Activated T-cell treated with anti-CD3 and anti-CD28 coated beads for 24 hours (primary cell): ENCODE measurements around the gene ARHGAP4.

Experiments used
- DNase-seq: peaks from one replicate; pipeline ENCODE4 v3.0.0-alpha.2; 2020; ENCODE audit warnings: low read depth

ARHGAP4 gene

GRCh38 chrX:153963546-153963945 is 37.5 kb upstream of the ARHGAP4 start:
- DNase-seq, result no peak

- DNase-seq, result no peak
Observed at GRCh38 chrX:153961292-153961691, 35.2 kb upstream of the ARHGAP4 start.

- no peak for DNase-seq
Observed at GRCh38 chrX:153960786-153961185, 34.7 kb upstream of the ARHGAP4 start.

- no peak for DNase-seq
Observed at GRCh38 chrX:153960077-153960476, 34.0 kb upstream of the ARHGAP4 start.

- no peak for DNase-seq
Observed at GRCh38 chrX:153959649-153960048, 33.6 kb upstream of the ARHGAP4 start.

GRCh38 chrX:153958605-153959004 is 32.5 kb upstream of the ARHGAP4 start:
- no peak for DNase-seq

- no peak for DNase-seq
Observed at GRCh38 chrX:153957224-153957623, 31.2 kb upstream of the ARHGAP4 start.

GRCh38 chrX:153956044-153956907 is 30.2 kb upstream of the ARHGAP4 start:
- no peak for DNase-seq

- no peak for DNase-seq
Observed at GRCh38 chrX:153955228-153955732, 29.2 kb upstream of the ARHGAP4 start.

GRCh38 chrX:153954558-153955227 is 28.6 kb upstream of the ARHGAP4 start:
- no peak for DNase-seq

- DNase-seq, result no peak
Observed at GRCh38 chrX:153953892-153954557, 28.0 kb upstream of the ARHGAP4 start.

GRCh38 chrX:153953342-153953830 is 27.3 kb upstream of the ARHGAP4 start:
- DNase-seq, result peak; percentile 67

- no peak for DNase-seq
Observed at GRCh38 chrX:153952373-153953026, 26.4 kb upstream of the ARHGAP4 start.

GRCh38 chrX:153951683-153952372 is 25.8 kb upstream of the ARHGAP4 start:
- no peak for DNase-seq

GRCh38 chrX:153950127-153950526 is 24.1 kb upstream of the ARHGAP4 start:
- no peak for DNase-seq

GRCh38 chrX:153948847-153949805 is 23.1 kb upstream of the ARHGAP4 start:
- DNase-seq, result no peak

GRCh38 chrX:153948002-153948466 is 22.0 kb upstream of the ARHGAP4 start:
- no peak for DNase-seq

- peak; percentile 70 for DNase-seq
Observed at GRCh38 chrX:153947009-153947769, 21.1 kb upstream of the ARHGAP4 start.
